ENCODE measurements around the gene FCN1. TPM values are rescaled to one million over a fixed set of nuclear protein-coding genes. Genes with fewer than 3 reads are reported as not detected.
"Not testable (repeated sequence)": the region's sequence is repeated elsewhere in the genome, so short reads cannot be mapped to it uniquely, and the experiment has no call there.

FCN1 gene
- total RNA-seq, 2 experiments from 2014 or later = not detected

GRCh38 chr9:134959126-134959970, 41.6 kb upstream of the FCN1 start:
- no peak for DNase-seq
- Mint-ChIP-seq H3K27me3 (no peaks in the 10 kb centered on the region), H3K9me3 (no peaks in the 10 kb centered on the region), H3K4me1 (no peaks in the 10 kb centered on the region), H3K4me3 (no peak overlapping the region), H3K36me3 (ENCODE audit: low read depth) (no peaks in the 10 kb centered on the region), H3K27ac (no peak overlapping the region)
- ChIA-PET POLR2A (no interaction called here), CTCF (no interaction called here)

GRCh38 chr9:134957945-134958227, 40.2 kb upstream of the FCN1 start:
- Mint-ChIP-seq H3K9me3 (no peaks in the 10 kb centered on the region), H3K27ac (no peak overlapping the region), H3K4me3 (no peak overlapping the region), H3K27me3 (no peaks in the 10 kb centered on the region), H3K4me1 (no peaks in the 10 kb centered on the region), H3K36me3 (ENCODE audit: low read depth) (no peaks in the 10 kb centered on the region)
- DNase-seq = no peak
- ChIA-PET POLR2A (no interaction called here), CTCF (no interaction called here)

- Mint-ChIP-seq H3K36me3 (ENCODE audit: low read depth) (no peaks in the 10 kb centered on the region), H3K27me3 (no peaks in the 10 kb centered on the region), H3K4me3 (no peak overlapping the region), H3K27ac (no peak overlapping the region), H3K4me1 (no peaks in the 10 kb centered on the region), H3K9me3 (no peaks in the 10 kb centered on the region)
- ChIA-PET CTCF (no interaction called here), POLR2A (no interaction called here)
- no peak for DNase-seq
Observed at GRCh38 chr9:134957165-134957944, 39.6 kb upstream of the FCN1 start.

GRCh38 chr9:134956387-134956786, 38.7 kb upstream of the FCN1 start:
- H3K27ac Mint-ChIP-seq; H3K9me3 Mint-ChIP-seq; H3K27me3 Mint-ChIP-seq; CTCF ChIA-PET; POLR2A ChIA-PET; DNase-seq; H3K4me1 Mint-ChIP-seq; H3K4me3 Mint-ChIP-seq; H3K36me3 Mint-ChIP-seq (ENCODE audit: low read depth): not testable (repeated sequence)

GRCh38 chr9:134955801-134956200, 38.1 kb upstream of the FCN1 start:
- no peaks in the 10 kb centered on the region for H3K36me3 Mint-ChIP-seq (ENCODE audit: low read depth)
- no peaks in the 10 kb centered on the region for H3K4me1 Mint-ChIP-seq
- no peak for DNase-seq
- ChIA-PET CTCF (no interaction called here), POLR2A (no interaction called here)
- H3K9me3 Mint-ChIP-seq = no peaks in the 10 kb centered on the region
- H3K27me3 Mint-ChIP-seq = no peaks in the 10 kb centered on the region
- no peak overlapping the region for H3K4me3 Mint-ChIP-seq
- no peak overlapping the region for H3K27ac Mint-ChIP-seq

GRCh38 chr9:134955156-134955555, 37.4 kb upstream of the FCN1 start:
- ChIA-PET CTCF (no interaction called here), POLR2A (no interaction called here)
- no peak for DNase-seq
- Mint-ChIP-seq H3K27ac (no peak overlapping the region), H3K36me3 (ENCODE audit: low read depth) (no peaks in the 10 kb centered on the region), H3K9me3 (no peaks in the 10 kb centered on the region), H3K27me3 (no peaks in the 10 kb centered on the region), H3K4me3 (no peak overlapping the region), H3K4me1 (no peaks in the 10 kb centered on the region)

GRCh38 chr9:134951994-134952393, 34.3 kb upstream of the FCN1 start:
- Mint-ChIP-seq H3K27me3 (no peaks in the 10 kb centered on the region), H3K36me3 (ENCODE audit: low read depth) (no peaks in the 10 kb centered on the region), H3K4me1 (no peaks in the 10 kb centered on the region), H3K4me3 (no peak overlapping the region), H3K27ac (no peak overlapping the region), H3K9me3 (no peaks in the 10 kb centered on the region)
- POLR2A ChIA-PET = no interaction called here
- CTCF ChIA-PET = no interaction called here
- DNase-seq = no peak

GRCh38 chr9:134951461-134951860, 33.7 kb upstream of the FCN1 start:
- no peaks in the 10 kb centered on the region for H3K4me1 Mint-ChIP-seq
- CTCF ChIA-PET = no interaction called here

GRCh38 chr9:134950386-134951210, 32.9 kb upstream of the FCN1 start:
- H3K27ac Mint-ChIP-seq = no peak overlapping the region
- no peak for DNase-seq
- H3K27me3 Mint-ChIP-seq = no peaks in the 10 kb centered on the region
- no peaks in the 10 kb centered on the region for H3K4me1 Mint-ChIP-seq
- no peaks in the 10 kb centered on the region for H3K36me3 Mint-ChIP-seq (ENCODE audit: low read depth)
- ChIA-PET POLR2A (no interaction called here), CTCF (no interaction called here)
- no peak overlapping the region for H3K4me3 Mint-ChIP-seq
- no peaks in the 10 kb centered on the region for H3K9me3 Mint-ChIP-seq

More at GRCh38 chr9:134951461-134951860, 33.7 kb upstream of the FCN1 start:
- H3K36me3 Mint-ChIP-seq (ENCODE audit: low read depth) = no peaks in the 10 kb centered on the region
- no peak overlapping the region for H3K27ac Mint-ChIP-seq
- POLR2A ChIA-PET = no interaction called here
- H3K9me3 Mint-ChIP-seq = no peaks in the 10 kb centered on the region
- DNase-seq = no peak
- no peak overlapping the region for H3K4me3 Mint-ChIP-seq
- H3K27me3 Mint-ChIP-seq = no peaks in the 10 kb centered on the region

GRCh38 chr9:134949681-134950385, 32.1 kb upstream of the FCN1 start:
- ChIA-PET CTCF (no interaction called here), POLR2A (no interaction called here)
- DNase-seq = no peak
- Mint-ChIP-seq H3K4me1 (no peaks in the 10 kb centered on the region), H3K36me3 (ENCODE audit: low read depth) (no peaks in the 10 kb centered on the region), H3K4me3 (no peak overlapping the region), H3K9me3 (no peaks in the 10 kb centered on the region), H3K27ac (no peak overlapping the region), H3K27me3 (no peaks in the 10 kb centered on the region)

- no peaks in the 10 kb centered on the region for H3K4me1 Mint-ChIP-seq
- ChIA-PET POLR2A (no interaction called here), CTCF (no interaction called here)
- no peak overlapping the region for H3K4me3 Mint-ChIP-seq
- H3K36me3 Mint-ChIP-seq (ENCODE audit: low read depth) = no peaks in the 10 kb centered on the region
- no peak for DNase-seq
- no peaks in the 10 kb centered on the region for H3K9me3 Mint-ChIP-seq
- no peak overlapping the region for H3K27ac Mint-ChIP-seq
- H3K27me3 Mint-ChIP-seq = no peaks in the 10 kb centered on the region
Observed at GRCh38 chr9:134948149-134948548, 30.4 kb upstream of the FCN1 start.

- Mint-ChIP-seq H3K4me3 (no peak overlapping the region), H3K36me3 (ENCODE audit: low read depth) (no peaks in the 10 kb centered on the region), H3K27me3 (no peaks in the 10 kb centered on the region), H3K4me1 (no peaks in the 10 kb centered on the region), H3K9me3 (no peaks in the 10 kb centered on the region), H3K27ac (no peak overlapping the region)
- no peak for DNase-seq
- CTCF ChIA-PET = no interaction called here
- POLR2A ChIA-PET = no interaction called here
Observed at GRCh38 chr9:134947265-134947955, 29.7 kb upstream of the FCN1 start.

GRCh38 chr9:134946663-134947062, 29.0 kb upstream of the FCN1 start:
- no peak for DNase-seq
- no peaks in the 10 kb centered on the region for H3K4me1 Mint-ChIP-seq
- no peaks in the 10 kb centered on the region for H3K9me3 Mint-ChIP-seq
- no peaks in the 10 kb centered on the region for H3K27me3 Mint-ChIP-seq
- H3K27ac Mint-ChIP-seq = no peak overlapping the region
- H3K36me3 Mint-ChIP-seq (ENCODE audit: low read depth) = no peaks in the 10 kb centered on the region
- H3K4me3 Mint-ChIP-seq = no peak overlapping the region
- POLR2A ChIA-PET = no interaction called here
- CTCF ChIA-PET = no interaction called here
